ENCODE results near the gene NEK5. TPM values are rescaled to one million over a fixed set of nuclear protein-coding genes. Genes with fewer than 3 reads are reported as not detected.
"Not testable (repeated sequence)": the region's sequence is repeated elsewhere in the genome, so short reads cannot be mapped to it uniquely, and the experiment has no call there.

Gene NEK5
- total RNA-seq, 4 donors from 2014 or later: 0.15 to 0.16 TPM; not detected in 2

DNA sequence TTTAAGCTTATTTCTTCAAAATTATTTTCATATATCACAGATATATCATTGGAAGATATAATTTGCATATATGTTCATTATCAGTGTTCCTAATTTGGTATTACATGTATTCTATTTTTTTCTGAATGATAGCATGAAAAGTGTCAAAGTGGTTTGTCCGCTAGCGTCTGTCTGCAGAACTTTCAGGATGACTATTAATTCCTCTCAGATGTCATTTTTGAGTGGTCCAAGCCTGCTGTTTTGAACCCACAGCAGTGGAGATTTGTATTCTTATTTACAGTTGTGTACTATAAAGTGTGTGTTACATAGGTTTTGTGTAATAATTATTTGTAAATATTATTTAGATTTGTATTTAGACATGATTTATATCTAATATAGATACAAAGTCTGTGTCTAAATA is 95.8 kb downstream of the NEK5 start:
- WGBS, 2 donors: 83 to 88% methylated on average over 2 of the region's 2 CpGs
- no peak for DNase-seq (ENCODE audit: low spot score in 2 of 2)
- TF ChIP-seq, protein P1, sequence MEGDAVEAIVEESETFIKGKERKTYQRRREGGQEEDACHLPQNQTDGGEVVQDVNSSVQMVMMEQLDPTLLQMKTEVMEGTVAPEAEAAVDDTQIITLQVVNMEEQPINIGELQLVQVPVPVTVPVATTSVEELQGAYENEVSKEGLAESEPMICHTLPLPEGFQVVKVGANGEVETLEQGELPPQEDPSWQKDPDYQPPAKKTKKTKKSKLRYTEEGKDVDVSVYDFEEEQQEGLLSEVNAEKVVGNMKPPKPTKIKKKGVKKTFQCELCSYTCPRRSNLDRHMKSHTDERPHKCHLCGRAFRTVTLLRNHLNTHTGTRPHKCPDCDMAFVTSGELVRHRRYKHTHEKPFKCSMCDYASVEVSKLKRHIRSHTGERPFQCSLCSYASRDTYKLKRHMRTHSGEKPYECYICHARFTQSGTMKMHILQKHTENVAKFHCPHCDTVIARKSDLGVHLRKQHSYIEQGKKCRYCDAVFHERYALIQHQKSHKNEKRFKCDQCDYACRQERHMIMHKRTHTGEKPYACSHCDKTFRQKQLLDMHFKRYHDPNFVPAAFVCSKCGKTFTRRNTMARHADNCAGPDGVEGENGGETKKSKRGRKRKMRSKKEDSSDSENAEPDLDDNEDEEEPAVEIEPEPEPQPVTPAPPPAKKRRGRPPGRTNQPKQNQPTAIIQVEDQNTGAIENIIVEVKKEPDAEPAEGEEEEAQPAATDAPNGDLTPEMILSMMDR (IDR thresholded peaks at IDR 0.05): no peak
- no peak for TF ChIP-seq POLR2A (IDR thresholded peaks at IDR 0.05)
- intact Hi-C loops (cut with DNase I; ENCODE audit: low total_unique reads): no loop called here
- no peak overlapping the region for H3K4me3 ChIP-seq (ENCODE audit: low read depth, poor library complexity, severe bottlenecking)

DNA sequence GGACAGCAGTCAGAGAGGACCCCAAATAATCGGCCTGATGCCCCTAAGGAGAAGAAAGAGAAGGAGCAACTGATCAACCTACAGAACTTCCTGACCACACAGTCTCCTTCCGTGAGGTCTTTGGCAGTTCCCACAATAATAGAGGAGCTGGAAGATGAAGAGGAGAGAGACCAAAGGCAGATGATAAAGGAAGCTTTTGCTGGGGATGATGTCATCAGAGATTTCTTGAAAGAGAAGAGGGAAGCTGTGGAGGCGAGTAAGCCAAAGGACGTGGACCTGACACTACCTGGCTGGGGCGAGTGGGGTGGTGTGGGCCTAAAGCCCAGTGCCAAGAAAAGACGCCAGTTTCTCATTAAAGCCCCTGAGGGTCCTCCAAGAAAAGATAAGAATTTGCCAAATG is 98.5 kb downstream of the NEK5 start:
- DNase-seq (ENCODE audit: low spot score in 2 of 2); intact Hi-C loops (cut with DNase I; ENCODE audit: low total_unique reads); H3K4me3 ChIP-seq (ENCODE audit: low read depth, poor library complexity, severe bottlenecking): not testable (repeated sequence)
- WGBS, 2 donors: 96 to 98% methylated on average over 6 of the region's 6 CpGs

DNA sequence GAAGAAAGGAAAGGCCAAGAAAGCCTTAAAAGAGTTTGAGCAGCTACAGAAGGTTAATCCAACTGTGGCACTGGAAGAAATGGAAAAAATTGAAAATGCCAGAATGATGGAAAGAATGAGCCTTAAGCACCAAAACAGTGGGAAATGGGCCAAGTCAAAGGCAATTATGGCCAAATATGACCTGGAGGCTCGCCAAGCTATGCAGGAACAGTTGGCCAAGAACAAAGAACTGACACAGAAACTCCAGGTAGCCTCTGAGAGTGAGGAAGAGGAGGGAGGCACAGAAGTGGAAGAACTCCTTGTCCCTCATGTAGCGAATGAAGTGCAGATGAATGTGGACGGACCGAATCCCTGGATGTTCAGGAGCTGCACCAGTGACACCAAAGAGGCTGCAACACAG is 99.3 kb downstream of the NEK5 start:
- no peak for TF ChIP-seq POLR2A (IDR thresholded peaks at IDR 0.05)
- TF ChIP-seq, protein P1 (IDR thresholded peaks at IDR 0.05): no peak
- DNase-seq (ENCODE audit: low spot score in 2 of 2): no peak
- intact Hi-C loops (cut with DNase I; ENCODE audit: low total_unique reads): no loop called here
- 90 to 92% methylated on average over 4 of the region's 4 CpGs for WGBS, 2 donors
- H3K4me3 ChIP-seq (ENCODE audit: low read depth, poor library complexity, severe bottlenecking): no peak overlapping the region

DNA sequence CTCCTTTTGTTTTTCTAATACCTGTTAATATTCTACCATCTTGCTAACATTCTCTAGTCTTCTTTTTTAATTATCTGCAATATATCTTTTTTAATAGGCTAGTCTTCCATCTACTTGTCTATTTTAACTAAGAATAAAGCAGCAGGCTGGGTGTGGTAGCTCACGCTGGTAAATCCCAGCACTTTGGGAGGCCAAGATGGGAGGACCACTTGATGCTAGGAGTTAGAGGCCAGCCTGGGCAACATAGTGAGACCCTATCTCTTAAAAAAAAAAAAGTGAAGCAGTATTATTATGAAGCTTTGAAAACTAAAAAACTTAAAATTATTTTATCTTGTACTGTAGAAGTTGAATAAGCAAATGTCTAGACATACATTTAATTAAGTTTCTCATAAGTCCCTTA is 101.0 kb downstream of the NEK5 start:
- WGBS, 2 donors: 95 to 97% methylated on average over 1 of the region's 1 CpG
- H3K4me3 ChIP-seq (ENCODE audit: low read depth, poor library complexity, severe bottlenecking): no peak overlapping the region
- DNase-seq (ENCODE audit: low spot score in 2 of 2): no peak
- no peak for TF ChIP-seq POLR2A (IDR thresholded peaks at IDR 0.05)
- TF ChIP-seq, protein P1 (IDR thresholded peaks at IDR 0.05): no peak
- intact Hi-C loops (cut with DNase I; ENCODE audit: low total_unique reads): no loop called here

DNA sequence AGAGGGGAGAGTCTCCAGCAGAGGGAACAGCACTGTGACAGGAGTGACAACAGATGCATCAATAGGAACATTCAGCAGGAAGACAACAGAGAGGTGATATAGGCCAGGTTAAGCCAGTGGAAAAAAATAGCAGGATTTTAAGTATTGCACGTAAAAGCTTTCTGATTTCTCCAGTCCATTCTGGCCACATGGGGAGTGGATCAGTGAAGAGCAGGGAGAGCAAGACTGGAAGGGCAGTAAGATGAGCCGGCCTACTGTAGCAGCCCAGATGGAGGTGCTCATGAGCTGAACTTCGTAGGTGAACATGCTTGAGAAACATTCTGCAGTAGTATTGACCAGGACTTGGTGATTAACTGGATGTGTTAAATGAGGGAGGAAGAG is 102.6 kb downstream of the NEK5 start:
- H3K4me3 ChIP-seq (ENCODE audit: low read depth, poor library complexity, severe bottlenecking): no peak overlapping the region
- no peak for DNase-seq (ENCODE audit: low spot score in 2 of 2)
- 92 to 94% methylated on average over 3 of the region's 3 CpGs for WGBS, 2 donors
- intact Hi-C loops (cut with DNase I; ENCODE audit: low total_unique reads): no loop called here
- TF ChIP-seq, protein P1 (IDR thresholded peaks at IDR 0.05): no peak
- TF ChIP-seq POLR2A (IDR thresholded peaks at IDR 0.05): no peak

DNA sequence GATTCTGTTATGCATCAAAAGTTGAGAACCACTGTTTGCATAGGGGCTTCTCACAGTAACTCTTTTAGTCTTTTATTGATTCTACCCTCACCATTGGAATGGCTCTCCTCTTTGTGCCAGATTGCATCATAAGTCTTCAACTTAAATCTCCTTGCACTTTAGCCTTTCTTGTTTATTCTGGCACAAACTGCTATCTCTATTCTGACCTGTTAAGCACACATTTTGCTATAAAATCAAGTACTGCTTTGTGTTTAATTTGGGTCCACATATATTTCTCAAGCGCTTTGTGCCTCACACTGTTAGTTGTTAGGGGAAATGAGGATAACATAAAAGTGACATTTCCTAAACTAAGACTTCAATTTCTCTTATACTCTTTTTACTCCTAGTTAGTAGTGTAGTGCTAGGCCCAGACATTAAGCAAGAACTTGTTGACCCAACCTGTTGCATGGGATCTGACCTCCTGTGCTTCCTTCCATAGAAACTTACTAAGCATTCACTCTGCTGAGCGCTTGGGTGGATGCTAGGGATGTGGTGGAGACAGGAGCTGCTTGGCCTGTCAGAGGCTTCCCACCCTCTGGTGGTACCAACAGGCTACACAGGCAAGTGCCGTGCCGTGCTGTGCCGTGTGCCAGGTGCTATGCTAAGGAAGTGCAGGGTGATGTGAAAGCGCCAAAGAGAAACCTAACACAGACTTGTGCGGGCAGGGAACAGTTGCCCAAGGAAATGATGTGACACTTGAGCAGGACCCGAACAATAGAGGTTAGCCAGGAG is 103.2 kb downstream of the NEK5 start:
- no peak overlapping the region for H3K4me3 ChIP-seq (ENCODE audit: low read depth, poor library complexity, severe bottlenecking)
- 99% methylated on average over 8 of the region's 8 CpGs for WGBS, 2 donors
- no peak for TF ChIP-seq POLR2A (IDR thresholded peaks at IDR 0.05)
- TF ChIP-seq, protein P1 (IDR thresholded peaks at IDR 0.05): no peak
- DNase-seq (ENCODE audit: low spot score in 2 of 2): no peak
- intact Hi-C loops (cut with DNase I; ENCODE audit: low total_unique reads): no loop called here
